Measurements from ENCODE around the gene IGF1.

IGF1 gene

DNA sequence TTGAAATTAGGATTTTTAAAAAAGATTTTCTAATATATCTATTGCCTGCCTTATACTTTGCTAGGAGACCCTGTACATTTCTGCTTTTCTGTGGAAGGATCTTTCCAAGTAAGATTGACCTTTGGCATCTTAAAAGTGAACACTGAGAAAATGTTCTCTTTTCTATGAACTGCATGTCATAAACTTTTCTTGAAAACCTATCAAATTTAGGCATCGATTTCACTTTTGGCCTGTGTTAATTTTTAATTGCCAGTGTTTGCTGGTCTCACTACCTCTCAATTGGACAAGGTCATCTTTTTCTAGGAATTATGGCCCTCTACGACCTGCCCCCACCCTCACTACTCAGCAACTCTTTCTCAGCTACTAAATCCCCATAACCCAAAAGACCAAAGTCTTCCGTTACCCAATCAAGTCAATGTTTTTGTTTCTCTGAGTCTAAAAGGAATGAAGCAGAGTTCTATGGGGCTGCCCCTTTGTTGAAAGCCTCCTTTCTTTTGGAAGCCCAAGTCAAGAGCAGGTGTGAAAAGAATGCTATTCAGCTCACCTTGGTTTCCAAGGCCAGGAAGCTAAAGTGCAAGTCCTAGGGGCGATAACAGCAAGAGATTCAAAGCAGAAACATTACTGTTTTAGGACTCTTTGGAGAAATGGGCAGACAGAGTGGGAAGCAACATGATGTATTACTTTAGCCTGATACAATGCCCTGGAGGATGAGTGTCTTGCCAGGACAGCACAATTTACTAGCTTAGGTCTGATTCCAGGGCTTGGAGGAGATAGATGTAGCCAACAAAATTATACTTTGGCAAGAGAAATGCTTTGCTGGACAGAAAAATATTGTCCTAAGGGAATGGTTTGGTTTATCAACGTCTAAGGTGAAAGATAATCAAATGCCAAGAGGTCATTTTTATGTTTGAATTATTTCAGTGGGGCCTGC is 55.0 kb downstream of the IGF1 start:
- no peak for DNase-seq

DNA sequence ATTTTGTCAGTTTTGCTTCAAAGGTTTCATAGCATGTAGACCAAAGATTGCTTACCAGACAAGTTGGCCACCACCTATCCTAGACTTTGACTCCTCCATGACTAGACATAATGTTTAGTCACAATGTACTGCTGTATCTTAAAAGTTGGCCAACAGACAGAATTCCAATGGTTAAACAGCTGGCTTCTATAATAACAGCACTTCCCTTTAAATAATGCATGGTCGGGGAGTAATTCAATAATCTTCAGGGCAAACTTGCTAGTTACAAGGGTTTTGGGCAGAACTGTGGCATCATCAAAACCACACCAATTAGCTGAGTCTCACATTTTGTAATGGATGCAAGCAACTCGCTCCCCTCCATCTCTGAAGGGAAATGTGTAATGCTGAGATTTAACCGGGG is 56.9 kb downstream of the IGF1 start:
- no peak for DNase-seq

DNA sequence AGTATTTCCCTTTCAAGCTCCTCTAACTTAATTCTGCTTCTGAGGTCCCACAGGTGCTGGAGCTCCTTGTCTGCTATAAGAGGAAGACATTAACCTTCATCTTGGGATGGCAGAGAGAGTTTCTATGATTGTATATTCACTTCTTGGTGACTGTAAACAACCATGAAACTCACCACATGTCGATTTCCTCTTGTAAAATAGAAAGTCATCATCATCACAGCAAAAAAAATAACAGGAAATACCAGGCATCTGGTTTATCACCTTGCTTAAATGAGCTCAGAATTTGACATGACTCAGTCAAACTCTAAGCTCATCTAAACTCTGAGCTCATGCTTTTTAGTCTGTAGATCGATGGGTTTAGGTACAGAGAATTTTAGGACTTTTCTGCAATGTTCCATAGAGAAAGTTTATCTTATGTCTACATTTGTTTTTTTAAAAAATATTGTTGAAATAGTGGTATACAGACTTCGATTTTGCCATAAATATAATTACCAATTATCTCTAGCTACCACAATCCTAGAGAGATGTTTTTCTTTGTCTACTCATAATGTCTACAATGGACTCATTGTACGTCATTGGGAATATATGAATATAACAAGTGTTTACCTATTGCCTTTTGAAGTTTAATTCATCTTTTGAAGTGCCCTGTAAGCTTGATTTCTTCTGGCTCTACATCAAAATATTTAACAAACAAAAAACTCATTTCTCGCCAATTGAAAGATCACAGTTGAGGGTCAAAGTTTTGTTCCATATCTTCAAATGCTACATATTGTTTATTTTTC is 58.4 kb downstream of the IGF1 start:
- no peak for DNase-seq

DNA sequence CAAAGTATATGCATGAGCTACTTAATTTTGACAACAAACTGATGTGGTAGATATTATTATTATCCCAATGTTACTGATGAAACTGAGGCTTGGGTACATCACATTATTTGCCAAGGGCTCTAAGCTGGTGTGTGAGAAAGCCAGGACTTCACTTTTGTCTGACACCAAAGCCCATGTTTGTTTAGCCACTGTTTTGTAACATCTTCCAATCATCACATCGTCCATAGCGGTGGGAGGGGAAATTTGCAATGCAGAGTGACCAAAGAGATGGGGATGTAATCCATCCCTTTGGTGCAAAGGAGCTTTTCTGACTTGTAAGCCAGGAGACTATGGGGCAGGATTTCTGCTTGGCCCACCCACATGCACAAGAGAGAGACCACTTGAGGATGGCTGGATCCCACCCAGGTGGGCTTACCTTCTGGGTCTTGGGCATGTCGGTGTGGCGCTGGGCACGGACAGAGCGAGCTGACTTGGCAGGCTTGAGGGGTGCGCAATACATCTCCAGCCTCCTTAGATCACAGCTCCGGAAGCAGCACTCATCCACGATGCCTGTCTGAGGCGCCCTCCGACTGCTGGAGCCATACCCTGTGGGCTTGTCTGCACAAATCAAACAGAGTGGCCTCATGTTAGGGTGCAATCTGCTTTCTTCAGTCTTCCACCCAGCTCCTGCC is 61.1 kb downstream of the IGF1 start:
- no peak for DNase-seq

DNA sequence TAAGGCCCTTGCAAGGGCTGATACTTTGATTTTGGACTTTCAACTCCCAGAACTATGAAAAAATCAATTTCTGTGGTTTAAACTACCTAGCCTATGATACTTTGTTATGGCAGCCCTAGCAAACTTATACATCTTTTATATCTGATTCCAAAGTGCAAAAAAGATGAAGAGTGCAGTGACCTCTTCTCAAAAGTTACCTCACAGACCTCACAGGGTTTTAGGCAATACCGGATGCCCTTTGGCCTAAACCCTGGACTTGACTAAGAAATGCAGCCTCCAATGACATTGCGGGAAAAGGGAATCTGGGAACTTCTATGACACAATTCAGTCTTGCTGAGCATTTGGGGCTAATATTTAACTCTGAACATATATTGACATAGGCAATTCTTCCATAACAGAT is 63.3 kb downstream of the IGF1 start:
- DNase-seq: no peak

DNA sequence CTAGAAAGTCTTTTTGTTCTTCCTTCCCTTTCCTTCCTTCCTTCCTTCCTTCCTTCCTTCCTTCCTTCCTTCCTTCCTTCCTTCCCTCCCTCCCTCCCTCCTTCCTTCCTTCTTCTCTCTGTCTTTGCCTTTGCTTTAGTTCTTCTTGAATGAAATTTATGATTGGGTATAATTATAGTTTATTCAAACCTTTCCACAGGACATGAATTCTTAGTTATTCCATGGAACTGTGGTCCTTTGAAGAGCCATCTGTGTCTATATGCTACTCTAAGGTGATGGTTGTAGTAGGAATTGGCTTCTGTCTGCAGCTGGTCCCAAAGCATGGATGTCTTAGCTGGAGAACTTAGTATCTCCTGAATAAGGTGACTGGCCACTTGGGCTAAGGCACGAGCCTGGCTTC is 64.8 kb downstream of the IGF1 start:
- DNase-seq: no peak

DNA sequence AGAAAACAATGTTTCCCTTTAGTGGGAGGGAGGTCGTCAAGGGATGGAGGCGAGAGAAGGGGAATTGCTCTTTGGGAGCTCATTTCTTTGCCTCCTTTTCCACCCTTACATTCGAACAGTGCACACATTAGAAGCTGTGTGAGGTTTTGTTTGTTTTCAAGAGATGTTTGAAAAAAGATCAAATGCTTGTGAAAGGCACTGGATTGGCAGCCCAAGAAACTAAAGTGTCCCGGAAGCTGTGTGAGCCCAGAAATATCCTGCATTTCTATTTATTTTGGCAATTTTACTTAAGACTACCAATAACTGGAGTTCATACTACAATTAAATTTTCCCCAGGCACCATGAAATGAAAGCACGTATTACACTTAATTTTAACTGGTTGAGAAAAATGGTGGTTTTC is 67.0 kb downstream of the IGF1 start:
- no peak for DNase-seq

DNA sequence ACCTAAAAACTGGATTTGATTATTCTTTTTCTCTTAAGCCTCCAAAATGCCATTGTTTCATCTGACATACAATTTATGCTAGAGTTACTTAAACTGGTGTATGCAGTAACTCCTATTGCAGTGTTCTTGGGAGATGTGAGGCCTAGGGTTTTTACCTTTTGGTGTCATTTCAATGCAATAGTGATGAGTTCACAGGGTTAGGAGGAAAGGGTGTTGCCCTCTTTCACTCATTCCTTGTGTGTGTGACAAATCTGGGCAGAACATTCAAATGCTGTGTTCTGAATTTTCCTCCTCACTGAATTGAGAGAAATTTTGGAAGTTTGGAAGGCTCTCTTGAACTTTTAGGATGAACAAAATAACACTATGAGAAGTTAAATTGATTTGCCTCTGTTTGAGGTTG is 69.9 kb downstream of the IGF1 start:
- DNase-seq: no peak

DNA sequence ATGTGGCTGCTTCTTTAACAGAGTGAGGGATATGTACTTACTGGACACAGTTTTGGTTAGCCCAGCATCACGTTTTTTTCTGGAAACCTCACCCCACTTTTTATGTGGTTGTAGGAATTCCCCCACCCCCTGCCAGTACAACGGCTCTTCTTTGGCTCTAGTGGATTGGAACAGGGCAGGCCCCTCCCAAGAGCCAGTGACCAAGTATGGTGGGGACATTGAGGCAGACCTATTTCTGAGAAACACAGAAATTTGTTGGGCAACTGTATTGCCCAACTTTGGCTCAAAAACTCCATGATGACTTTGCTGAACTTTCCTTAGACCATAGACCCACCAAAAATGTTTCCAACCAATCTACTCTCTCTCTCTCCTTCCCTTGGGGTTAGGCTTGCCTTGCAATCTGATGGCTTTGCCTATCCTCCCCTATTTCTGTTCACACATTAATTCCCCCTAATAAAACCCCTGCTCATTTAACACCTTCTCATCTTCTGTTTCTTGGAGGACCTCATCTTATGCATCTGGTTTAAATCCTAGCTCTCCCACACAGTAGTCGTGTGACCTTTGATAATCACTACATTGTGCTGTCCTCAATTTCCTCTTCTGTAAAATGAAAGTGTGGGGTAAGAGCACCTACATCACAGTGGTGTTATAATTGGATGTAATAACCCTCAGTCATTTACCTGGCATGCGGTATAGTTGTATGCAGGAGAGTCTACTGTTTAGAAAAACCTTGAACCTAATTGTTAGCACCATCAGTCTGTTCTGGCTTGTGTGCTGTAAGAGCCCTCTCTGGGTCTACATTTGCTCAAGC is 71.7 kb downstream of the IGF1 start:
- no peak for DNase-seq

DNA sequence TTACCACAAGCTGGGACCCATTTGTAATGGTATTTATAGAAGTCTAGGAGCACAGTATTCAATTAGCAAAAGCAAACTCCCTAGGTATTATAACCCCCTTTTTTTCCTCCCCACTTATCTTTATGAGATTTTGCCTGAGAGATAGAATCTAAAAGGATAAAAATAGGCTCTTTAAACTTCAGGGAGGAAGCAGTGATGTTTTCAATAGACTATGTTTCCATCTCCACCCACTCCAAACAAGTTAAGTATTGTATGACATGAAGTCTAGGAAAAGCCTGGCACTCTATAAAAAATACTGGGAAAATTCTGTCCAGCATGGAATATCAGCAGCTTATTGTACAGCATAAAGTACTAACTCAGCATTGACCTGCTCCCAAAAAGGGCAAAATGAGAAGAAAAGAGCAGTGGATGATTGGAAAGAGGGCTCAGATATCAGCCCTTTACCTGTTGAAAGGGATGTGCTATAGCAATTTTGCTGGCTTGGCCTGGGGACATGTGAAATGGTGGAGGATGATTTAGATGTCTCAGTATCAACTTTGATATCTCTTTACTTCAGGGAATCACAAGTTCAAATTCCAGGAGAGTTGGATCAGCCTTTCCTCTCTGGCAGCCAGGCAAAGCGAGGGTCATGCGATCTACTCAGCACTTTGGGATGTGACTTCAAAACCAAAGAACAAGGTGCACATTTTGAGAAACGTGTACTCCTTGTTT is 72.4 kb downstream of the IGF1 start:
- DNase-seq: no peak

DNA sequence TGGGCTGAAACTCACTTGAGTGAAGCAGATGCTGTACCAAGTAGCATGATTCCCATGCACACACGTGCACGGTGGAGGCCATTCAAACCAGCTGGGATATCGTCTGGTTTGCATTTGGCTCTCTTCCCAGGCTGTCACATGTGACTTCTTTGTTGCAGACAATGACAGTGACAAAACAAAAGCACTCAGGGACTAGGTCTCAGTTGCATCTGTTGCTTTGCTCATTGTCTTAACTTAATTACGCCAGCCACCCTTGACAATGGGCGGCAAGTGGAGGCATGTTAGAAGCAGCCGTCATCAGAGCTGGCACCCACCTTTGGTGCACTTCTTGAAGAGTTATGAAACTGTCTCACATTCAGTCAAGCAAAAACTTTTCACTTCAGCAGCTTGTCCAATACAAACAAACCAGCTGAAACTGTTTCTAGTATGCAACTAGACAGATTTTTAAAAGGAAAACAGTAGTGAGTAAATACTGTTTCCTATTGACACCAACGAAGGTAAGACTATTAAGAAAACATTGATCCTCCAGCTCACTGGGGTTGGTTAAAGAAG is 74.3 kb downstream of the IGF1 start:
- DNase-seq: no peak

DNA sequence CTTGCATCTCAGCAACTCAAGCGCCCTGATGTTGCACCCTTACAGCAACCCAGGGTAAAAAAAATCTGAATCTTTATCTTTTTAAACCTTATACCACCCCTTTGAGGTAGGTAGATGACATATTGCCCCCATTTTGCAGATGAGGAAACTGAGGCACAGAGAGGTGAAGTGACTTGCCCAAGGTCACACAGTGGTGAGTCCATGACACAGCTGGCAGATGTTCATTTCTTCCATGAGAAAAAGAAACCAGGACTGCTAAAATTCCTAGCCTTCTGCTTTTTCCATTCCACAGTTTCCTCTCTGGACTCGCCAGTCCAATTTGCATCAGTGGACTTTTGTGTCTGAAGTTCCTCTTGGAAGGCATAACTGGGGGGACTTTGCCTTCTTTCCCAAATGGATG is 79.3 kb downstream of the IGF1 start:
- DNase-seq: no peak

DNA sequence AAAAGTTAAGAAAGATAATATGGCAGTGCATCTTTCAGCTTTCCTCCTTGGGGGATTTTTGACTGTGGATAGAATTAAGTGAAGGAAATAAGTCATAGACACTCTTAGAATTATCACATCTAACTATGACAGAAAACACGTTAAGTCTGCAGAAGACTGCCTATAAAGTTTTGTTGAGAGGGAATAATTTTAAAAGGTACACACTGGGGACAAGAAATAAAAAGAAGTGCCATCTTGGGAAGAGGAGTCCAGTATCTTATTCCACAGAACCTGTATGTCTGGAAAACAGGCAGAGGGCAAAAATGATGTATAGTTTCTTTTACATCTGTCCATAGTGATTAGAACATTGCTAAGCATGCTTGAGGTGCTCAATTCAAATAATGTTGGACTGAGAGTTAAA is 80.7 kb downstream of the IGF1 start:
- no peak for DNase-seq

DNA sequence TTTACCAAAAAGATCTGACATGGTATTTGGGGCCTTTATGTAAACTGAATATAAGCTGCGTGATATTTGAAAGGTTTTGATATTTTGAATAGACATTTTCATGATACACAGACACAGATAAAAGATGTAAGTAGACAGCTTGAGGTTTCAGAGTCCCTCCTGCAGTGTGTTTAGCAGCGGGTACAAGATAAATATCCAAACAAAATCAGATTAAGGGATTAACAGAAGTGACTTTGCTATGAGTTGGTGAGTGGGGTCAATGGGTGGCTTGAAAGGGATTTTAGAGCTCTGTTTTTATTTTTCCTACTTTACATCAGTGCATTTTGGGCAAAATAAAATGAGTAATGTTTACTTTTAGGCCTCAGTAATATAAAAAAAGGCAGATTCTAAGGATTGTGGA is 84.1 kb downstream of the IGF1 start:
- DNase-seq: no peak

DNA sequence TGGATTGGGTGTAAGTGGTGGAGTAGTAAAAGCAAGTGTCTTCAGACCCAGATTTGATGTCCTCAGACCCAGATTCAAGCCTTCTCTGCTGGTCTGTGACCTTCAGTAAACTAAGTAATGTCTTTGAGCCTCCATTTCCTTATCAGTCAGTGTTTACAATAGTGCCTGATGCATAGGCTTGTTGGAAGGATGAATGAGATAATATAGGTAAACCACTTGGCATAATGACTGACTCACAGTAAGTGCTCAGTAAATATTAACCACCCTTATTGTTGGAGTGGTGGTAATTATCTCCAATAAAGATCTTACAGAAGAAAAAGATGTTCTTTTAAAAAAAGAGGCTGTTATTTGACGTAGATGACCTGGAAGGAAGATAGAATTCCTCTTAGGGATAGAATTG is 86.2 kb downstream of the IGF1 start:
- DNase-seq: no peak

DNA sequence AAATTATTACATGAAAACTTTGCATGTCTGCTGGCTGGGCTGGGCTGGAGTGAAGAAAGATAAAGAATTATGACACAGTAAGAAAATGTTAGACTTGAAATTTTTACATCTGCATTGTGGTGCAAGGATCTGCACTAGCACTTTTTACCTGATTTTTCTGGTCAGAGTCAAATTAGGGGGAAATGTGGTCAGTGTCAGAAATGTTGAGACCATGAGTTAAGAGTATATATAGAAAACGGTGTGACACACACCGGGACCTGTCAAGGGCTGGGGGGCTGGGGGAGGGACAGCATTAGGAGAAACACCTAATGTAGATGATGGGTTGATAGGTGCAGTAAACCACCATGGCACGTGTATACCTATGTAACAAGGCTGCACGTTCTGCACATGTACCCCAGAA is 90.3 kb downstream of the IGF1 start:
- DNase-seq: no peak

DNA sequence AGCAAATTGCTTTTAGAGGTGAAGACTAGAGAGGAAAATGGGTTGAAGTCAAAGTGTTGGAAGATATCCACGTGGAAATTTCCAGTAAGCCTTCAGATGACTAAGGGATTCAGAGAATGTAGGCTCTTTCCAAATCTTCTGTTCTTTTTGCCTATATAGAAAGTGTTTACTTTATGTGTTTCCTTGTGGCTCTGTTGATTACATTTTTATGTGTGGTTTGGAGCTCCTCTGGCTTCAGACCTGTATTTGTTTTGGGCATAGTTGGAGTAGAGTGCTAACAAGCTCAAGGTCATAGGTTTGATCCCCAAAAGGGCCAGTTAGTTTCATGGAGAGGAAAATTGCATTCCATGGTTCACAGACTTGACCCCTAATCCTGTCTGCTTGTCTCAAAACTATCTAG is 91.9 kb downstream of the IGF1 start:
- no peak for DNase-seq

DNA sequence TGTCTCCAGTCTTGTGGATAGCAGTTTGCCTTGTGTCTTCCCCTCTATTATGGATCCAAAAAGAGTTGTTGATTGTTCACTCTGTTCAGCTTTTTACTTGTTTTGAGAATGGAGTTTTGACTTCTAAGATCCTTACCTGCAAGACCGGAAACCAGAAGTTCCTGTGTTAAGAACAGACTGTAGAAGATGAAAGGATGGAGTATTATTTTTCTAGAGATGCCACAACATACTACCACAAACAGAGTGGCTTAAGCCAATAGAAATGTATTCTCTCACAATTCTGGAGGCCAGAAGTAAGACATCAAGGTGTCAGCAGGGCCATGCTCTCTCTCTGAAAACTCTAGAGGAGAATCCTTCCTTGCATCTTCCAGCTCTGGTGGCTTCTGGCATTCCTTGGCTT is 95.0 kb downstream of the IGF1 start:
- no peak for DNase-seq

DNA sequence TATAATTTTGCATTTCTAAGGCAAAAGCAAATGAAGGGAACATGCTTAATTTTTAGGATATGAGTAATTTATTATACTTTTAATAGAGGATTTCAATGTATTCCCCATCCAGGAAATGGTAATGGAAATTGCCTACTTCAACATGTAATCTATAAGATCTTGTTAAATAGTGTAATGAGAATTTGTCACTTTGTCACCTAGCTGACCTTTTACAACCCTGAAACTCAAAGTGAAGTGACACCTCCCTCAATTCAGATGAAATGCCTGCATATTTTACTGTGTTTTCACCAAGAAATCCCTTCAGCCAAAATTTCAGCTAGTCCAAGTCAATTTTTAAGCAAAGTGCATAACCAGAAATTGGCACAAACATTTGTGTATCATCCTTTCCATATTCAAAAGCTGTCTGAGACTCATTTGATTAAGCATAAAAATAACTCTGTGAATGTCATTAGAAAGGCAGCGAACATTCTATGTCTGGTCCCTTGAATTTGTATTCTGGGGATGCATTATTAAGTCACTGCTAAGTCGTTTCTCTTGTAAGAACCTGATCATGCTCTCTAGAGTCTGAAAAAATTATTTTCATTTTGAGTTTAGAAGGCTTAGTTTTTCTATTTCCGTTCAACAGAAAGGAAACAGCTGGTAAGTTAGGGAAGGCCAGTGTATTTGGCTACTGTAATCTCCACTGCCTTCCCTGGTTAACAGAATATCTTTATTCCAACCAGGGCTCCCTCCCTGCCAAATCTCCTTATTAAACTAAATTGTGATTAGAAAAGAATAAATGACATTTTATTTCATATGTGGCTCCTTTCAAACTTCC is 100.8 kb downstream of the IGF1 start:
- DNase-seq: no peak

DNA sequence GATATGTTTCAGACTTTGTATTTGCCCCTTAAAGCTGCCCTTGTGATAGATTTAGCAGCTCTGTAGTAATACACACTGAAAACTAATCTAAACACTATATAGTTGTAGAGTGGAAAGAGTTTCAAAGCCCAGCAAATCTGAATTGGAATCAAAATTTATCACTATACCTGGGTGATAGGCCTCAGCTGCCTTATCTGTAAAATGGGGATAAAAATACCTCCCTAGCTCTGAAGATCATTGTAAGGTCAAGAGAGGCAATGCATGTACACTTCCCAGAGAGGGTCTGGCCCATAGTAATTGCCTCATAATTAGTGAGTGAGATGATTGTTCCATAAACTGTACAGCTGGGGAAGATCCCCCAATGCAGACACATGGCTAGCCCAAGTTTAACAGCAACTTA is 103.6 kb downstream of the IGF1 start:
- no peak for DNase-seq

DNA sequence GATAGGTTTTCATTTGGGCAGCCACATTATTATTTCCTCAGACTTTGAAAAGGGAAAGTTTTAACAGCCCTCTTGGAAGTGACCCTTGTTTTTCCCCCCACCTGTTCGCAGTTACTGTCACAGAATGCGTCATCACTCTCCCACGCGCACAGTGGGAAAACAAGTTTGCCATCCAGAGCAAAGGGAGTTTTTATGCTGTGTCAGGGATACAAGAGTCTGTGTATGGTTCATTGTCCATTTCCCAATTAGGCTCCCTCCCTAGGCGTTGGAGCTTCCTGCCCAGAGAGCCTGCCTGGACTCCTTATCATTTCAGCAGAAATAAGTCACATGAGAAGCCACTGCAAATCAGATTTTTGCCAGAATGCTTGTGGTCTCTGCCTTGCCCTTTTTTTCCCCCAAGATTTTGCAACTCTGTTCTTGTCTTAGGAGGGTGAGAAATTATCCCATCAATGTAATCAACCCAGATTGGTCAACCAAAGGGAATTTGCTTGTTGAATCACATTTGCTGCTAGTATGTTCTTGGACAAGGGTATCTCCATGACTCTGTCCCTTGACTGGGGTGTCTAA is 104.1 kb downstream of the IGF1 start:
- no peak for DNase-seq

Data from islet precursor cell (in vitro differentiated cells).